HL-60 (cell line): ENCODE results near the gene C1QTNF9.
"Not testable (repeated sequence)": the region's sequence is repeated elsewhere in the genome, so short reads cannot be mapped to it uniquely, and the experiment has no call there.

Experiments
- DNase-seq, 2 experiments: peaks; one replicate each; pipeline ENCODE4 v3.0.0-alpha.2; 2010 to 2020; ENCODE audit warnings: low read depth in 1 of 2, low spot score in 1 of 2
- H3K27ac ChIP-seq: fragments of 250-450 bp; sonication (Bioruptor Pico); replicated peaks from 2 replicates; pipeline ENCODE4 v1.5.1; 2020; ENCODE audit warnings: mild to moderate bottlenecking, moderate library complexity
- H3K27me3 ChIP-seq: fragments of 250-450 bp; sonication (Bioruptor Pico); 2 replicates; pipeline ENCODE4 v1.5.1; 2021; ENCODE audit warnings: mild to moderate bottlenecking, moderate library complexity; ENCODE audit not compliant: insufficient read depth, poor library complexity, severe bottlenecking
- H3K4me3 ChIP-seq: replicated peaks from 2 replicates; pipeline ENCODE4 v1.5.1; 2011; ENCODE audit warnings: mild to moderate bottlenecking, control low read depth, low read length; ENCODE audit not compliant: insufficient read depth
- GABPA ChIP-seq: IDR thresholded peaks from 2 replicates; pipeline ENCODE4 v1.6.1; 2012; ENCODE audit warnings: low read depth
- POLR2AphosphoS5 ChIP-seq: IDR thresholded peaks from 2 replicates; pipeline ENCODE4 v1.6.1; 2012; ENCODE audit warnings: low read depth
- SPI1 ChIP-seq: IDR thresholded peaks from 2 replicates; pipeline ENCODE4 v1.6.1; 2012; ENCODE audit warnings: low read depth, mild to moderate bottlenecking, borderline replicate concordance
- TF ChIP-seq, protein P1 (sequence below): IDR thresholded peaks from one replicate; pipeline ENCODE4 v1.5.1; 2011; ENCODE audit warnings: low read length, control low read depth, inconsistent platforms; ENCODE audit not compliant: insufficient read depth
- TF ChIP-seq, protein P2 (sequence below): IDR thresholded peaks from 2 replicates; pipeline ENCODE4 v1.6.1; 2012; ENCODE audit warnings: low read depth; ENCODE audit not compliant: insufficient replicate concordance

Gene C1QTNF9

DNA sequence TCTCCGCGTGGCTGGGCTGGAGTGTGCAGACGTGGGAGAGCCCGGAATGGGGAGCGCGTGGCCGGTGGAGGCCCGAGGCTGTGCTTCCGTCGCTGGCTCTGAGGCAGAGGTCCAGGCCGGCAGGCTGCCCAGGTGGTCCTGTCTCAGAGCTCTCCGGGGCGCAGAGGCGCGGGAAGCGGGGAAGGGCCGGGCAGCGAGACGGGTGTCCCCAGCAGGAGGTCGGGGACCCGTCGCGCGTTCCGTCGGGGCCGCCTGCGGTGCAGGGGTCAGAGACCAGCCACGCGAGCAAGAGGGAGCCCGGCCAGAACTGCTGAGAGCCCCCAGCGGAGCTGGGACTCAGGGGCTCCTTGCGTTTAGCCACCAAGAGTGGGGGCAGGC is 1.3 kb upstream of the C1QTNF9 start:
- Histone ChIP-seq H3K4me3 (no peak overlapping the region), H3K27me3 (no peaks in the 10 kb centered on the region), H3K27ac (no peak overlapping the region)
- TF ChIP-seq POLR2AphosphoS5 (no peak), SPI1 (no peak), GABPA (no peak)
- TF ChIP-seq, protein P1, sequence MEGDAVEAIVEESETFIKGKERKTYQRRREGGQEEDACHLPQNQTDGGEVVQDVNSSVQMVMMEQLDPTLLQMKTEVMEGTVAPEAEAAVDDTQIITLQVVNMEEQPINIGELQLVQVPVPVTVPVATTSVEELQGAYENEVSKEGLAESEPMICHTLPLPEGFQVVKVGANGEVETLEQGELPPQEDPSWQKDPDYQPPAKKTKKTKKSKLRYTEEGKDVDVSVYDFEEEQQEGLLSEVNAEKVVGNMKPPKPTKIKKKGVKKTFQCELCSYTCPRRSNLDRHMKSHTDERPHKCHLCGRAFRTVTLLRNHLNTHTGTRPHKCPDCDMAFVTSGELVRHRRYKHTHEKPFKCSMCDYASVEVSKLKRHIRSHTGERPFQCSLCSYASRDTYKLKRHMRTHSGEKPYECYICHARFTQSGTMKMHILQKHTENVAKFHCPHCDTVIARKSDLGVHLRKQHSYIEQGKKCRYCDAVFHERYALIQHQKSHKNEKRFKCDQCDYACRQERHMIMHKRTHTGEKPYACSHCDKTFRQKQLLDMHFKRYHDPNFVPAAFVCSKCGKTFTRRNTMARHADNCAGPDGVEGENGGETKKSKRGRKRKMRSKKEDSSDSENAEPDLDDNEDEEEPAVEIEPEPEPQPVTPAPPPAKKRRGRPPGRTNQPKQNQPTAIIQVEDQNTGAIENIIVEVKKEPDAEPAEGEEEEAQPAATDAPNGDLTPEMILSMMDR: no peak
- TF ChIP-seq, protein P2, sequence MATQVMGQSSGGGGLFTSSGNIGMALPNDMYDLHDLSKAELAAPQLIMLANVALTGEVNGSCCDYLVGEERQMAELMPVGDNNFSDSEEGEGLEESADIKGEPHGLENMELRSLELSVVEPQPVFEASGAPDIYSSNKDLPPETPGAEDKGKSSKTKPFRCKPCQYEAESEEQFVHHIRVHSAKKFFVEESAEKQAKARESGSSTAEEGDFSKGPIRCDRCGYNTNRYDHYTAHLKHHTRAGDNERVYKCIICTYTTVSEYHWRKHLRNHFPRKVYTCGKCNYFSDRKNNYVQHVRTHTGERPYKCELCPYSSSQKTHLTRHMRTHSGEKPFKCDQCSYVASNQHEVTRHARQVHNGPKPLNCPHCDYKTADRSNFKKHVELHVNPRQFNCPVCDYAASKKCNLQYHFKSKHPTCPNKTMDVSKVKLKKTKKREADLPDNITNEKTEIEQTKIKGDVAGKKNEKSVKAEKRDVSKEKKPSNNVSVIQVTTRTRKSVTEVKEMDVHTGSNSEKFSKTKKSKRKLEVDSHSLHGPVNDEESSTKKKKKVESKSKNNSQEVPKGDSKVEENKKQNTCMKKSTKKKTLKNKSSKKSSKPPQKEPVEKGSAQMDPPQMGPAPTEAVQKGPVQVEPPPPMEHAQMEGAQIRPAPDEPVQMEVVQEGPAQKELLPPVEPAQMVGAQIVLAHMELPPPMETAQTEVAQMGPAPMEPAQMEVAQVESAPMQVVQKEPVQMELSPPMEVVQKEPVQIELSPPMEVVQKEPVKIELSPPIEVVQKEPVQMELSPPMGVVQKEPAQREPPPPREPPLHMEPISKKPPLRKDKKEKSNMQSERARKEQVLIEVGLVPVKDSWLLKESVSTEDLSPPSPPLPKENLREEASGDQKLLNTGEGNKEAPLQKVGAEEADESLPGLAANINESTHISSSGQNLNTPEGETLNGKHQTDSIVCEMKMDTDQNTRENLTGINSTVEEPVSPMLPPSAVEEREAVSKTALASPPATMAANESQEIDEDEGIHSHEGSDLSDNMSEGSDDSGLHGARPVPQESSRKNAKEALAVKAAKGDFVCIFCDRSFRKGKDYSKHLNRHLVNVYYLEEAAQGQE: no peak
- DNase-seq: no peak

DNA sequence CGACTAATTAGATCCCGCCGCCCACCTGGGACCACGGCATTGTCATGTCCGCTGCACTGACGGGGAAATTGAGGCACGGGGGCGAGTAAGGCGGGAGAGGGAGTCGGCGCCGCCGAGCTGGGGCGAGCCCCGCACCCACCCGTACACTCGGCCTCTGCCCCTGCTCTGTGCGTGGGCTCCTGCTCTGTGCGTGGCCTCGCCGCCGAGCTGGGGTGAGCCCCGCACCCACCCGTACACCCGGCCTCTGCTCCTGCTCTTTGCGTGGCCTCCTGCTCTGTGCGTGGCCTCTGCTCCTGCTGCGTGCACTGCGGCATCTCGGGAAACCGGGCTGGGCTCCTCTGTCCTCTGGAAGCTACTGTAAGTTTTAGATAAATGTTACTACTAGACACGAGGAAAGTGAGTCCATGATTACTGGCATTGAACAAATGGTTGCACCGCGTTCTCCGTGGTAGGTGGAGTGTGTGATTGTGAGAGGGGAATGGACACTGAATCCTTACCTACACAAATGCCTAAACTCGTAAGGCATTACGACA is 826 bp upstream of the C1QTNF9 start:
- TF ChIP-seq POLR2AphosphoS5 (no peak), GABPA (no peak), SPI1 (no peak)
- TF ChIP-seq, protein P2: no peak
- TF ChIP-seq, protein P1: no peak
- H3K27ac ChIP-seq: no peak overlapping the region
- H3K4me3 ChIP-seq: no peak overlapping the region
- no peaks in the 10 kb centered on the region for H3K27me3 ChIP-seq
- DNase-seq: no peak

DNA sequence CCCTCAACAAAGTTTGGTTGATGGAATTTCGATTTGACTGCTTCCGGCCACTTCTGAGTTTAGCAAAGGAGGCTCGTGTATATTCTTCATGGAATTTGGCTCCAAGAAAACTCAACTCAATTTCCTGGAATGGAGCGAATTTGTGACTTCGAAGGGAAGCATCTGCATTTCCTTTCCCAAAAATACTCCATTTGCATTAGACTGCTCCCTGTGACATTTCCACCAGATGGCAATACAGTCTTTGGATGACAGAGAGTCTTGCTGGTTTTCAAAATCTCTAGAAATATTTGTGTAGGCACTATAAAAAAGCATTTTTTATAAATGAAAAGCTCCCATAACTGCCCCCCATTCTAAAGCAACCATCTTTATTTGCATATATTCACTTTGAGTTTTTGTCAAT is 4.1 kb downstream of the C1QTNF9 start:
- Histone ChIP-seq H3K27me3 (no peaks in the 10 kb centered on the region), H3K27ac (no peak overlapping the region), H3K4me3 (no peak overlapping the region)
- TF ChIP-seq SPI1 (no peak), GABPA (no peak), POLR2AphosphoS5 (no peak)
- TF ChIP-seq, protein P1: no peak
- TF ChIP-seq, protein P2: no peak
- DNase-seq: no peak

DNA sequence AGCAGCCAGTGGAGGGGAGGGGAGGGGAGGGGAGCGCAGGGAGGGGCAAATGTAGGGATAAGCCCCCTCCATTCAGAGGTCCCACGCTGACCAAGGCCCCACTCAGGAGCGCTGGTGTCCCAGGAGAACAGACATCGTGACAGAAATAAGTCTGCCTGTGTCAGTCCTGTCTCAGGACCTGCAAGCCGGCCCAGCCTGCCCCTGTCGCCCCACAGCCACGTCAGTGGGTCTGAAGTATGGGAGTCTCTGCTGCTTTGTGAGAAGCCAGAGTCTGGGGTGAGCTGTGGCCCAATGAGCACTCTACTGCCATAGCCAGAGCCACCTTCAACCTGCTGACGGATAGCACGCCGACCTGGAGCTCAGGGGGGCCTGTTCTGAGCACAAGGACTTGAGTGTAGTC is 8.5 kb downstream of the C1QTNF9 start:
- DNase-seq, H3K4me3 ChIP-seq, H3K27me3 ChIP-seq, H3K27ac ChIP-seq: not testable (repeated sequence)

DNA sequence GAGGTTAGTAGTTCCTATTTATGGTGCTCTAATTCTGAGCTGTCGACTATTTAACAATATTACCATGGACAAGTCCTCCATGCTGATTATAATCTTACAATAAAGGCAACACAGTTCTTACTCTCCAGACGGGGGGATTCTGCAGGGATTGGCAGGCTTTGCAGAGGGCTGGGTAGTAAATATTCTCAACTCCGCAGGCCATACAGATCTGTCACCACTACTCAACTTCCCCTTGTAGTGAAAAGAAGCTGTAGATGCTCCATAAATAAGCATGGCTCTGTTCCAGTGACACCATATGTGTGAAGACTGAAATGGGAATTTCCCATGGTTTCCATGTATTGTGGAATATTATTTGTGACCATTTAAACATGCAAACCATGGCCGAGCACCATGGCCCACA is 9.5 kb downstream of the C1QTNF9 start:
- H3K27ac ChIP-seq, H3K4me3 ChIP-seq, DNase-seq, H3K27me3 ChIP-seq: not testable (repeated sequence)

DNA sequence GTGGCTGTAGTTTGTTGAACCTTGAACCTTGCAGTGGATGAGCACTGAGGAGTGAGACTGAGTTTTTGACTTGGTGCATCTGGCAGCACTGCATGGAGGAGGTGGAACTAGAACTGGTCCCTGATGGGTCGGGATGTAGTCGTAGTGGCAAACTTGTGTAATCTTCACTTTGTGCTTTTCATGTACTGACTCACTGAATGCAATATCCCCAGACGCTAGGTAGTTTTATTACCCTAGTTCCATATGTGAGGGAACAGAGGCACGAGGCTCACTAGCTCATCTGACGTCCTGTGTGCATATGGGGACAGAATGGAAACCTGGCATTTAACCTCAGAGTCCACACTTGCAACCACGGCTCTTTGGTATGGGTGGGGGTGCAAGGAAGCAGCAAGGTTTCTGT is 10.3 kb downstream of the C1QTNF9 start:
- not testable (repeated sequence) for H3K27ac ChIP-seq, H3K27me3 ChIP-seq, DNase-seq, H3K4me3 ChIP-seq

DNA sequence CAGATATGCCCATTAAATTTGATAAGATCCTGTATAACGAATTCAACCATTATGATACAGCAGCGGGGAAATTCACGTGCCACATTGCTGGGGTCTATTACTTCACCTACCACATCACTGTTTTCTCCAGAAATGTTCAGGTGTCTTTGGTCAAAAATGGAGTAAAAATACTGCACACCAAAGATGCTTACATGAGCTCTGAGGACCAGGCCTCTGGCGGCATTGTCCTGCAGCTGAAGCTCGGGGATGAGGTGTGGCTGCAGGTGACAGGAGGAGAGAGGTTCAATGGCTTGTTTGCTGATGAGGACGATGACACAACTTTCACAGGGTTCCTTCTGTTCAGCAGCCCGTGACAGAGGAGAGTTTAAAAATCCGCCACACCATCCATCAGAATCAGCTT is 12.0 kb downstream of the C1QTNF9 start:
- DNase-seq, H3K4me3 ChIP-seq: not testable (repeated sequence)

More for the DNA sequence above, 12.0 kb downstream of the C1QTNF9 start:
- H3K27ac ChIP-seq, H3K27me3 ChIP-seq: not testable (repeated sequence)
